CD4-positive, alpha-beta T cell treated with Interleukin-4 for 4 hours (primary cell): ENCODE data around the gene TTC9B.
"Not testable (repeated sequence)": the region's sequence is repeated elsewhere in the genome, so short reads cannot be mapped to it uniquely, and the experiment has no call there.

Source experiments
- DNase-seq: peaks from one replicate; pipeline ENCODE4 v3.0.0-alpha.2; 2020

TTC9B gene

GRCh38 chr19:40213251-40213829 lies 4.8 kb downstream of the TTC9B start:
- no peak for DNase-seq

- no peak for DNase-seq
Observed at GRCh38 chr19:40210889-40211288, 7.3 kb downstream of the TTC9B start.

GRCh38 chr19:40208602-40209001 lies 9.6 kb downstream of the TTC9B start:
- no peak for DNase-seq

GRCh38 chr19:40205760-40206159 lies 12.4 kb downstream of the TTC9B start:
- DNase-seq, result no peak

GRCh38 chr19:40204381-40204780 lies 13.8 kb downstream of the TTC9B start:
- no peak for DNase-seq

GRCh38 chr19:40200341-40201099 lies 17.7 kb downstream of the TTC9B start:
- DNase-seq, result no peak

- no peak for DNase-seq
Observed at GRCh38 chr19:40198272-40198990, 19.8 kb downstream of the TTC9B start.

- DNase-seq, result no peak
Observed at GRCh38 chr19:40193587-40193849, 24.7 kb downstream of the TTC9B start.

- DNase-seq, result no peak
Observed at GRCh38 chr19:40192758-40193586, 25.2 kb downstream of the TTC9B start.

GRCh38 chr19:40191836-40192646 lies 26.1 kb downstream of the TTC9B start:
- DNase-seq, result no peak

- DNase-seq, result peak; percentile 62
Observed at GRCh38 chr19:40190891-40191835, 27.0 kb downstream of the TTC9B start, which contains the start of gene MAP3K10. TSS of gene MAP3K10 (plus strand) at chr19:40191426. CDS start at chr19:40192032, 606 bp downstream.

- DNase-seq, result no peak
Observed at GRCh38 chr19:40184273-40184672, 33.9 kb downstream of the TTC9B start.

GRCh38 chr19:40178756-40179155 lies 39.4 kb downstream of the TTC9B start:
- DNase-seq, result no peak

GRCh38 chr19:40177286-40178070 lies 40.7 kb downstream of the TTC9B start:
- no peak for DNase-seq

GRCh38 chr19:40175820-40176219 lies 42.4 kb downstream of the TTC9B start:
- no peak for DNase-seq

- no peak for DNase-seq
Observed at GRCh38 chr19:40174092-40174491, 44.1 kb downstream of the TTC9B start.

- not testable (repeated sequence) for DNase-seq
Observed at GRCh38 chr19:40171293-40171692, 46.9 kb downstream of the TTC9B start.

GRCh38 chr19:40170303-40170989 lies 47.7 kb downstream of the TTC9B start:
- DNase-seq, result not testable (repeated sequence)

- DNase-seq, result not testable (repeated sequence)
Observed at GRCh38 chr19:40169482-40170302, 48.5 kb downstream of the TTC9B start.
